Heart left ventricle (tissue), 13 donors: ENCODE results near the gene RREB1.

Experiments
- POLR2A ChIP-seq, 2 donors: fragments of 450-650 bp; IDR thresholded peaks; one replicate each; pipeline ENCODE4 v1.6.1; 2017; ENCODE audit warnings: antibody characterized with exemption in 2 of 2, mild to moderate bottlenecking in 2 of 2, moderate library complexity in 2 of 2
- TF ChIP-seq, protein P1 (sequence below), 12 donors: fragments of 200-600 bp; sonication (generic) in 4 of 12; IDR thresholded peaks; one replicate each; pipeline versions ENCODE4 v1.5.0 to v1.8.0; 2018 to 2022; ENCODE audit warnings: antibody characterized with exemption in 12 of 12, mild to moderate bottlenecking in 5 of 12
- donor health status: ischemic (EF 13 %, LVEDD 7.1; RV severe dilation, severe dysfunction).
- donor health status: DM: no; HTN: yes; CAD: no.
- donor health status: DM: no; HTN: no; CAD: no.
- donor health status: ischemic (EF 25% LVEDD 6.9; RV normal size, moderate dysfunction).
- donor health status: ischemic (EF 25% LVEDD 5.7; RV mildly dilated, moderate dysfunction).
- donor health status: ischemic (EF 35%, LVEDD 5.7; RV mildly dilated, moderate dysfunction).
- donor health status: nonischemic (EF 11% LVEDD 7.7; RV severe dilation, severe dysfunction).
- donor health status: DM: yes; HTN: yes; CAD: no.
- donor health status: PGD.
- donor health status: ischemic (EF 29% LVEDD 5.4; RV normal size, mild dysfunction).
- donor health status: nonischemic (EF 23%, LVEDD 6.1; RV moderate dilation, normal function).

DNA sequence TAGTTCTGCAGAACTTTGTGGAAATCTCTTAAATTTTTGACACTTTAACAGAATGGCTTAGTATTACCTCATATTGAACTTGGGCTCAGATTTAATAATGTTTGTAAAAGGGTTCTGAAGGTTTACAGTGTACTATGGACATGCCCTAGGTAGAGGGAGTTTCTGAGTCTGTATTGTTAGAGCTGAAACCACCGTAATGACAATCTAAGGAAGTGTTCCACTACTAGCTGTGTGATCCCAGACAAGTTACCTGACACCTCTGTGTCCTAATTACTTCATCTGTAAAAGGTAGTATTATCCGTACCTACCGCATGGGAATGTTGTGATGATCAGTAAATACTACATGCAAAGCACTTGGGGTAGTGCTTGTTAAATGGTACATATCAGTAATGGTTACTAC lies 86.9 kb downstream of the RREB1 start:
- TF ChIP-seq POLR2A (IDR thresholded peaks at IDR 0.05) = no peak
- TF ChIP-seq, protein P1, sequence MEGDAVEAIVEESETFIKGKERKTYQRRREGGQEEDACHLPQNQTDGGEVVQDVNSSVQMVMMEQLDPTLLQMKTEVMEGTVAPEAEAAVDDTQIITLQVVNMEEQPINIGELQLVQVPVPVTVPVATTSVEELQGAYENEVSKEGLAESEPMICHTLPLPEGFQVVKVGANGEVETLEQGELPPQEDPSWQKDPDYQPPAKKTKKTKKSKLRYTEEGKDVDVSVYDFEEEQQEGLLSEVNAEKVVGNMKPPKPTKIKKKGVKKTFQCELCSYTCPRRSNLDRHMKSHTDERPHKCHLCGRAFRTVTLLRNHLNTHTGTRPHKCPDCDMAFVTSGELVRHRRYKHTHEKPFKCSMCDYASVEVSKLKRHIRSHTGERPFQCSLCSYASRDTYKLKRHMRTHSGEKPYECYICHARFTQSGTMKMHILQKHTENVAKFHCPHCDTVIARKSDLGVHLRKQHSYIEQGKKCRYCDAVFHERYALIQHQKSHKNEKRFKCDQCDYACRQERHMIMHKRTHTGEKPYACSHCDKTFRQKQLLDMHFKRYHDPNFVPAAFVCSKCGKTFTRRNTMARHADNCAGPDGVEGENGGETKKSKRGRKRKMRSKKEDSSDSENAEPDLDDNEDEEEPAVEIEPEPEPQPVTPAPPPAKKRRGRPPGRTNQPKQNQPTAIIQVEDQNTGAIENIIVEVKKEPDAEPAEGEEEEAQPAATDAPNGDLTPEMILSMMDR (IDR thresholded peaks at IDR 0.05) = no peak
